GM18951 (cell line): ENCODE measurements around the gene SLC2A10.

Experiments used
- POLR2A ChIP-seq: IDR thresholded peaks from 4 replicates; pipeline ENCODE4 v1.6.1; 2011; ENCODE audit warnings: mild to moderate bottlenecking; ENCODE audit not compliant: insufficient read length, insufficient read depth; ENCODE audit errors: extremely low read depth
- in situ Hi-C: fragments of 300-500 bp; cut with MboI; formaldehyde crosslinking; loops from one replicate; pipeline ENCODE4 v1.12.0; 2022; ENCODE audit warnings: low sequenced_read_pairs, mixed read lengths, inconsistent platforms; ENCODE audit not compliant: unreplicated experiment

Gene SLC2A10

DNA sequence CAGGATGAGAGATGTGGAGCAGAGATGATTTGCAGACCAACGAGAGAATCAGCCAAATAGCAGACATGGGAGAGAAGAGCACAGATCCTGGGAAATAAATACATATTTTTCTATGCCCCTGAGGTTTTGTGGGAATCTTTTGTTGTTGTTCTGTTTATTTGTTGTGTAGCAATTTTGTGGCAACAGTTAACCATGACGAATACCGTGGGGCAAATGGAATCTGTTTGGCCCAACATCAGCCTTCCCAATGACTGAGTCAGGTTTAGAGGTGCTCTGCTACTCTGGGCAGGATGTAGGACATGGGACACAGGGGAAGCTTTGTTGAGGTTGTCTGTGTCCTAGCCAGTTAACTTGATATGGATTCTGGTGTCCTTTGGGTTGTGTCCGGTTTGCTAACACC lies 7.9 kb upstream of the SLC2A10 start:
- TF ChIP-seq POLR2A: no peak

DNA sequence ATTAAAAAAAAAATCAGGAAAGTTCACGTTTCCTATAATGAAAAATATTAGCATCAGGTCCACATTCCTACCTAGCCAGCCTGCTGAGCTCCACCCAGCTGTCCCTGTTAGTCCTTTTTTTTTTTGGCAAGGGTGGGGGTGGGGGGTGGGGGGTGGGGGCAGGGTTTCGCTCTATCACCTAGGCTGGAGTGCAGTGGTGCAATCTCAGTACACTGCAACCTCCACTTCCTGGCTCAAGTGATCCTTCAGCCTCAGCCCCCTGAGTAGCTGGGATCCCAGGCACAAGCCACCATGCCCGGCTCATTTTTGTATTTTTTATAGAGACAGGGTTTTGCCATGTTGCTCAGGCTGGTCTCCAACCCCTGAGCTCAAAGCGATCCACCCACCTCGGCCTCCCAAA lies 7.5 kb upstream of the SLC2A10 start:
- in situ Hi-C loops: no loop called here

More for the DNA sequence above, 7.9 kb upstream of the SLC2A10 start:
- in situ Hi-C loops: no loop called here

DNA sequence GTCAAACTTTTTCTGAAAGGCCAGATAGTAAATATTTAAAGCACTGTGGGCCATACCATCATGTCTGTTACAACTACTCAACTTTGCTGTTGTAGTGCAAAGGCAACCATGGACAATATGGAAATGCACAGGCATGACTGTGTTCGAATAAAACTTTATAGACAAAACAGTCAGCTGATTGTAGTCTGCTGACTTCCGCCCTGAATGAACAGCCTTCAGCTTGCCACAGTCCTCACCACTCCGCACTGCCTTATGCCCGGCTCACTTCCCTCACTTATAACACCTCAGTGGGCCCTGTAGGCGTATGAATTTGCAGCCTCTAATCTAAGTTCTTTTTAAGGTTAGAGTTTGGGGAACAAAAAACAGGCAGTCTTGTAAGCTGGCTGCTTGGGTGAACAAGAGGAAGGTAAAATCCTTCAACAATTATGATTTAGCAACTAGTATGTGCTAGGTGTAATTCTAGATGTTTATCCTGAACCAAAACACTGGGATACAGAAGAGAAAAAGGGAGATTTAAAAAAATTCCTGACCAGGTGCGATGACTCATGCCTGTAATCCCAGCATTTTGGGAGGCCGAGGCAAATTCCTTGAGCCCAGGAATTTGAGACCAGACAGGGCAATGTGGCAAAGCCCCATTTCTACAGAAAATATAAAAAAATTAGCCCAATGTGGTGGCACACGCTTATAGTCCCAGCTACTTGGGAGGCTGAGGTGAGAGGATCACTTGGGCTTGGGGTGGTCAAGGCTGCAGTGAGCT lies 6.8 kb upstream of the SLC2A10 start:
- TF ChIP-seq POLR2A: no peak
- in situ Hi-C loops: no loop called here

More for the DNA sequence above, 7.5 kb upstream of the SLC2A10 start:
- no peak for TF ChIP-seq POLR2A

DNA sequence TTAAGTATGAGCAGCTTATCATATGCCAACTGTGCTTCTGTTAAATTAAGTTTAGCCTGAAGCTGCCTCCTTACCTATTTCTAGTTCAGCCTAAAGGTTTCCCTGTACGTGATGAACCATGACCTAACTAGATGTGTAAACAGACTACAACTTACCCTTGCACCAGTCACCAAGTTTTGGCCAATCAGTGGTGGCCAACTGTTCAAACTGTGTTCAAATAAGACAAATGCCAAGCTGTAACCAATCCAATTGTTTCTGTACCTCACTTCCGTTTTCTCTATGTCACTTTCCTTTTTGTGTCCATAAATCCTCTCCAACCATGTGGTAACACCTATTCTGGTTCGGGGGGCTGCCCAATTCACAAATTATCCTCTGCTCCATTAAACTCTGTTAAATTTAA lies 6.0 kb upstream of the SLC2A10 start:
- in situ Hi-C loops: no loop called here
- no peak for TF ChIP-seq POLR2A

DNA sequence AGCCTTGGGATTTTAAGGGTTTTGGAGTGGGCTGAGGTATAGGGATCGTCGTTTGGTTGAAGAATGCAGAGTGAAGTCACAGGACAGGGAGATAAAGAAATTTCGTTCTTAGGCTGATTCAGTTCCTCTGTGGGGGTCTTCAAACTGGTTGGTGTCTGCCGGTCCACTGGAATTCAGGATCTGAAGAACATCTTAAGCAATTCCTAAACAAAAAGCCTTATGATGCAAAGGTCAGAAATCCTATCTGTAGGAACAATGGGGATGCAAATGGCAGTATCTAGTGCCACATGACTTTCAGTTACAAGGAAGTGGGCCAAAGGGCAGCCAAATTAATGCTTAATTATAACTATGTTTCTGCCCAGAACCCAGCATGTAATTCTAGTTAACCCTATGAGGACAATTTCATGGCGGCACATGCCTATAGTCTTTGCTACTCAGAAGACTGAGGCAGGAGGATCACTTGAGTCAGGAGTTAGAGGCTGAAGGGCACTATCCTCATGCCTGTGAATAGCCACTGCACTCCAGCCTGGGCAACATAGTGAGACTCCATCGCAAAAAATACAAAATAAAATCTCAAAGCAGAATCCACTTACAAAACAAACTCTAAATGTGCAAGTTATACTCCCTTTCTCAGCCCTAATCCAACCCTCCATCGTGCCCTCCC lies 4.6 kb upstream of the SLC2A10 start:
- in situ Hi-C loops: no loop called here
- no peak for TF ChIP-seq POLR2A

DNA sequence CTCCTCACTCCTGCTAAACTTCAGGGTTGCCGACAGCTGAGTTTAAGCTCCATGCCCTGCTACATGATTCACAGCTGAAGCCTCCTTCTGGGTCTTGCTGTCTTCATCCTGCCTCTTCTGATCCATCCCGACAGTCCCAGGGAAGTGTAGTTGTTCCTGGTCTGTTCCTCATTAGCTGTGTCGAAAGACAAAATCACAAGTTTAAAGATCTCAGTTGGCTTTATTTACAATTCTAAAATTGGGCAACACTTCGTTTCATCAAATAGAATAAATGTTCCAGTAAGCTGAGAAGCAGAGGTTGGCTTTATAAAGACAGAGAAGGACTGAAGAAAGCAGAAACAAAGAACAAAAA lies 4.1 kb upstream of the SLC2A10 start:
- no peak for TF ChIP-seq POLR2A
- in situ Hi-C loops: no loop called here

DNA sequence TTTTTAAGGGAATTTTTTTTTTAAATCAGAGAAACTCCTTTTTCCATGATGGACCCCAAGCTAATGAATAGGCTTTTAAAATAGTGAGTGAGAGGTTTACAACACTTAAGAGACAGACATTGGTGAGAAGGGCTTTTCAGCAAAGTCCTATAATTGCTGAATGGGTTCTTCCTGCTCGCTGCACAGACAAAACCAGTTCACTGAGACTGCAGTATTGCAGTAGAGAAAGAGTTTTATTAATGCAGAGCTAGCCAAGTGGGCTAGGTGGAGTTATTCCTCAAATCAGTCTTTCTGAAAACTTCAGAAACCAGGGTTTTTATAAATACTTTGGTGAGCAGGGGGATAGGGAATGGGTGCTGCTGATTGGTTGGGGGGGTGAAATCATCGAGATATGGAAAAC lies 3.2 kb upstream of the SLC2A10 start:
- no peak for TF ChIP-seq POLR2A
- in situ Hi-C loops: no loop called here

DNA sequence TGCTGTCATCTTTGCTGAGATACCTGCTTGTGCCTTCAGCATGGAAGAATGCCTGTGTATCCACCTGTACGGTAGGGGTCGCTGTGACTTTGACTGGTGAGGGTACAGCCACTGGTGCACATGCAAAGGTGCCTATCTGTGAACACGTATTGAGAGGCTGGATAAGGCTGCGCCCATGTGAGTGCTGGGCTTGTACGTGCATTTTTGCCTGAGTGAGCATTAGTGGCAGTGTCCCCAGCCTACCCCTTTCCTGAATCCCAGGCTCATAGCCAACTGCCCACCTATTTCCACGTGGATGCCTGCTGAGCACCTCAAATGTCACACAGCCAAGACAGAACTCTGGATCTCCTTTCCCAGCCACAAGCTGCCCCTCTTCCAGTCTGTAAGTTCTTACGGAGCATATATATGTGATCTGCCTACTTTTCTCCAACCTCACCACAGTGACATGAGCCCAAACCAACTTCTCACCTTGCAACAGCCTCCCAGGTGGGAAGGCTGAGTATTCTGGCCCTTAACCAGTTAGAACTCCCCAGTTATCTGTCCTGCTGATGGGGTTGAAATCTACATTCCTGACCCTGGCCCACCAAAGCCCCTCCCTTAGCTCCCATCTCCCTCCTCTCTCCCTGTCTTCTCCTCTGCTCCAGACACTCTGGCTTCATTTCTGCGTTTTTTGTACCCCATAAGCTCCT lies 1.1 kb upstream of the SLC2A10 start:
- no peak for TF ChIP-seq POLR2A
- in situ Hi-C loops: no loop called here

DNA sequence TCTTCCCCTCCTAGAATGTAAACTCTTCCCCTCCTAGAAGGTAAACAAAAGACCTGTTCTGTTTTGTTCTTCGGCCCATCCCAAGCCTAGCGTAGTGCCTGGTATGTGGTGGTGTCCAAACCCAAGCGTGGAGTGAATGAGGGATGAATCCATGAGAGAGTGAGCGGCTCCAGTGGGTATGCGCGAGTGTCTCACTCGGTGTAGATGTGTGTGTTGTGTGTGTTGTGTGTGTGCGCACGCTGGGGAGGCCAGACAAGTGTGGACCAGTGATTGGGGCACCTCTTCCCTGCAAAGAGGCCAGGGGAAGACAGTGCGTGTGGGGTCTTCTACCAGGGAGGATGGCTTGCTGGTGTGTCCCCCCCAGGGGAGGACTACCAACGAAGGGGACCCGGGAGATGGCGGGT lies 392 bp upstream of the SLC2A10 start:
- no peak for TF ChIP-seq POLR2A
- in situ Hi-C loops: no loop called here

DNA sequence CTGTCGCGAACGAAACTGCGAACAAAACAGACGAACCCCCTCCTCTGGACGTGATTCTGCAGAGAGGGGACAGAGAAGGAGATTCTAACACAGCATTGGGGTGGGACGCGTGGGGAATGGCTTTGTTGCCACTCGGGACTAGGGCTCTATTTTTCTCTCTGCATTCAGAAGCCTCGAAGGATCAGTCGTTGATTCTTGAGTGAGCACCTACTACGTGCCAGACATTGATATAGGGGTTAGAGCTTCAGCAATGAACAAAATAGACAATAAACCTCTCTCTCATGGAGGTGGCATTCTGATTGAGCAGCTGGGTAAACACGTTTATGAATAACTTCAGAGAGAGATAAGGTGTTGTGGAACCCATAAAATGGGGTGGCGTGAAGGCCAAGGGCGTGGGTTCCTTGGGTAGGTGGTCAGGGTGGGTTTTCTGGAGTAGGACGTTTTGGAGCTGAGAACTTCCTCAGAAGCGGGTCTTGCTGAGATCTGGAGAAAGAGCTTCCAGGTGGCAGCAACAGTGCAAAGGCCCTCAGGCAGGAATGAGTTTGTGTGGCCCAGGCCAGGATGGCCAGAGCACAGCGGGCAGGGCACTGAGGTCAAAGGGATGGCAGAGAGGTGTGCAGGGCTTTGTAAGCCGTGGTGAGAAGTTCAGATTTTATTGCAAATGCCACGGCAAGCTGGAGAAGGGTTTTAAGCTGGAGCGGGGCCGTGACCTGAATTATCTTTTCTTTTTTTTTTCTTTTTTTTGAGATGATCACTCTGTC lies 884 bp downstream of the SLC2A10 start:
- in situ Hi-C loops: no loop called here
- TF ChIP-seq POLR2A: no peak

DNA sequence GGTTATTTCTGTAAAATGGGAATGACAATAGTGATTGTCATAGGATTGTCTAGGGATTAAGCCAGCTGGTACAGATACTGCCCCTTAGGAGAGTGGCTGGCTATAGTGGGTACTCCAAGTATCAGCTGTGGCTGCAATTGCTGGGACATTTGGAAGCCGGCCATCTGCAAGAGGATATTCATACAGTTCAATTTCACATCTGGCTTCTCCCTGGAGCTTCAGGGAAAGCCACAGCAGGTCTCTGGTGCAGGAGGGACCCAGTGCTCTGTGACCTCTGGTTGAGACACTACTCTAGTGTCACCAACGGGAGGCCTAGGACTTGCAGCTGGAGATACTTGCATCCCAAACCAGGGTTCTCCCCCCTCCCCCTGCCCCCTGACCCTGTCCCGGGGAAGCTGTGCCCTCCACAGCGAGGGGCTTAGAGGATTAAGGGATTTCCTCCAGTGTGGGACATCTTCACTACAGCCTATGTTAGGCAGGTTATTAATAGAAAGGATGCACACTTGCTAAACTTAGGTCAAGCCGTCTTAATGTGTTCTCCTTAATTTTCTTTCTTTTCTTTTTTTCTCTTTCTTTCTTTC lies 2.7 kb downstream of the SLC2A10 start:
- TF ChIP-seq POLR2A: no peak
- in situ Hi-C loops: no loop called here

DNA sequence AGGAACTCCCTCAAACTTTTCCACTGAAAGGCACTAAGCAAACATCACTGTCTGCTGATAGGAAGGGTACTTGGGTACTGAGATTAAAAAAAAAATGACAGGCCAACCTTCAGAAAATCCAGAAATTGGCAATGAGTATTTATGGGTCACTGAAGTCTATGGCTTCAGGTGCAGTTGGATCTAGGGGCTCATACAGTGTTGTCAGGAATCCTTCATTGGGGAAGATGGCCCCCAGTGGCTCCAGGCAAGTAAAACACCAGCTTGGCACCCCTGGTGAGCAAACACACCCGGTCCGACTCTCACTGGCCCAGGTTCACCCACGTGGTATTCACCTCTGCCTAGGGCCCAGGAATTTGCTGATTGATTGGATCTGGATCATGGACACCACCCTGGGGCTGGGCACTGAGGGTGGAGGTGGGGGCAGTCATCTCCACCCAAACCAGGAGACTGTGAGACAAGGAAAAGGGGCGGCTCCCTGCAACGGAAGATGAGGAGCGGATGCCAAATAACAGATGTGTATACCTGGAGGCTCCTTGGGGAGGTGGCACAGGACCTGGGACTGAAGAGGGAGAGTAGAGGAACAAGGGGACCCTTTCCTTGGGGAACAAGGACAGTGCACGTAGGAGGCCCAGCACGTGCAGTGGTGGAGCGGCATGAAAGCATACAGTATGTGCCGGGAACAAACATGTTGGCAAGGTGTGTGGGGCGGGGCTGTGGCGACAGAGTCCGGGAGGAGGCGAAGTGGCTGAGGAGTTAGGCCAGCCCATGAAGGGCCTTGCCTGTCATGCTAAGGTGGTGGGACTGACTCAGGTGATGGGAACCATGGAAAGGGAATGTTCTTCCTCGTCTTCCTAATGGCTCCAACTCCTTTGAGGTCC lies 4.7 kb downstream of the SLC2A10 start:
- TF ChIP-seq POLR2A: no peak
- in situ Hi-C loops: no loop called here
